Measurements from ENCODE around the gene PACSIN1.

DNA sequence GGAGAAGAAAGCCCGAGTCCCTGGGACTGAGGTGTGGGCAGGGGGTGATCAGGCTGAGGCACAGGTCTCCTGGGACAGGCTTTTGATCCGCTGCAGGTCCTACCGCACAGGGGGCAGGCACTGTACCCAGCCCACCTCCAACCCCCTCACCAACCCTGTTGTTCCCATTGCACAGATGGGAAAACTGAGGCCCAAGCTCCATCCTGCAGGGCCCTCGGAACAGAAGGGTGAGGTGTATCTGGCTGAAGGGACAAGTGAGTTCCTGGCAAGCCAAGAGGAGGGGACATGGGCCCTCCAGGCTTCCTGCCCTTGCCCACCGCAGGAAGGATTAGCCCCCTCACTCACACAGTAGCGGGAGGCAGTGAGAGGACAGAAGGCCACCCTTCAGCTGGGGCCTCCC is 106.7 kb downstream of the PACSIN1 start:
- TF ChIP-seq, protein P1, sequence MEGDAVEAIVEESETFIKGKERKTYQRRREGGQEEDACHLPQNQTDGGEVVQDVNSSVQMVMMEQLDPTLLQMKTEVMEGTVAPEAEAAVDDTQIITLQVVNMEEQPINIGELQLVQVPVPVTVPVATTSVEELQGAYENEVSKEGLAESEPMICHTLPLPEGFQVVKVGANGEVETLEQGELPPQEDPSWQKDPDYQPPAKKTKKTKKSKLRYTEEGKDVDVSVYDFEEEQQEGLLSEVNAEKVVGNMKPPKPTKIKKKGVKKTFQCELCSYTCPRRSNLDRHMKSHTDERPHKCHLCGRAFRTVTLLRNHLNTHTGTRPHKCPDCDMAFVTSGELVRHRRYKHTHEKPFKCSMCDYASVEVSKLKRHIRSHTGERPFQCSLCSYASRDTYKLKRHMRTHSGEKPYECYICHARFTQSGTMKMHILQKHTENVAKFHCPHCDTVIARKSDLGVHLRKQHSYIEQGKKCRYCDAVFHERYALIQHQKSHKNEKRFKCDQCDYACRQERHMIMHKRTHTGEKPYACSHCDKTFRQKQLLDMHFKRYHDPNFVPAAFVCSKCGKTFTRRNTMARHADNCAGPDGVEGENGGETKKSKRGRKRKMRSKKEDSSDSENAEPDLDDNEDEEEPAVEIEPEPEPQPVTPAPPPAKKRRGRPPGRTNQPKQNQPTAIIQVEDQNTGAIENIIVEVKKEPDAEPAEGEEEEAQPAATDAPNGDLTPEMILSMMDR (conservative IDR thresholded peaks at IDR 0.05; ENCODE audit: low read depth, low read length) = no peak
- TF ChIP-seq POLR2A (IDR thresholded peaks at IDR 0.05; ENCODE audit: low read depth, low read length) = no peak
- TF ChIP-seq, protein P2, sequence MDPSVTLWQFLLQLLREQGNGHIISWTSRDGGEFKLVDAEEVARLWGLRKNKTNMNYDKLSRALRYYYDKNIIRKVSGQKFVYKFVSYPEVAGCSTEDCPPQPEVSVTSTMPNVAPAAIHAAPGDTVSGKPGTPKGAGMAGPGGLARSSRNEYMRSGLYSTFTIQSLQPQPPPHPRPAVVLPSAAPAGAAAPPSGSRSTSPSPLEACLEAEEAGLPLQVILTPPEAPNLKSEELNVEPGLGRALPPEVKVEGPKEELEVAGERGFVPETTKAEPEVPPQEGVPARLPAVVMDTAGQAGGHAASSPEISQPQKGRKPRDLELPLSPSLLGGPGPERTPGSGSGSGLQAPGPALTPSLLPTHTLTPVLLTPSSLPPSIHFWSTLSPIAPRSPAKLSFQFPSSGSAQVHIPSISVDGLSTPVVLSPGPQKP (IDR thresholded peaks at IDR 0.05; ENCODE audit: borderline replicate concordance, low read depth, low read length) = no peak
- no peak for TF ChIP-seq USF2 (IDR thresholded peaks at IDR 0.05; ENCODE audit: low read depth, low read length)
- TF ChIP-seq CEBPB (IDR thresholded peaks at IDR 0.05; ENCODE audit: low read depth, low read length) = no peak
